ENCODE data around the gene XRCC1.

DNA sequence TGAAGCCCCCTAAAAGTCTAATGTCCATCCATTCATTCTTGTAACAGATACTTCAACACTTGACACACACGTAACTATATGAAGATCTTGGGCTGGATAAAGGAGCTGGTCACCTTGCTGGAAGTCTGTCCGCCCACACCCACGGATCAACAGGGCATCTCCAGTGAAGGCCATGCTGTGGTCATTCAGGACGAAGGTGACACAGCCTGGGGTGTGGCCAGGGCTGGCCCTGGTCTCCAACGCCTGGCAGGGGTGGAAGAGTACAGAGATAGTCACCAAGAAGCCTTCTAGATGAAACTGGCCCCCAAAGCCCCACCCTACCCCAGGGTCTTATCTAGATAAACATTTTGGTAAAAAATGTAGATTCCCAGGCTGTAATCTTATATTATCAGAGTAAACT lies 64.0 kb downstream of the XRCC1 start:
- TF ChIP-seq ZNF274 (IDR thresholded peaks at IDR 0.05; ENCODE audit: low read depth, low read length) (no peak), YY1 (IDR thresholded peaks at IDR 0.05; ENCODE audit: insufficient read depth, insufficient read length) (no peak), SUZ12 (IDR thresholded peaks at IDR 0.05; ENCODE audit: extremely low read depth, insufficient read depth, insufficient read length) (no peak)

Measured in NT2/D1 (cell line).